ENCODE data around the gene CLDN12.
A peak's percentile ranks its signal among the peaks of the same experiment; 100 is the strongest.

The CLDN12 gene

GRCh38 chr7:90433221-90433620 lies 30.0 kb downstream of the CLDN12 start:
- no peak for DNase-seq (ENCODE audit: low spot score)

- no peak for DNase-seq (ENCODE audit: low spot score)
These were observed 42.4 kb downstream of the CLDN12 start for GRCh38 chr7:90445633-90446032.

- no peak for DNase-seq (ENCODE audit: low spot score)
These were observed 43.1 kb downstream of the CLDN12 start for GRCh38 chr7:90446137-90446899.

GRCh38 chr7:90453259-90453891 lies 50.1 kb downstream of the CLDN12 start:
- no peak for DNase-seq (ENCODE audit: low spot score)

- DNase-seq (ENCODE audit: low spot score) = no peak
These were observed 50.7 kb downstream of the CLDN12 start for GRCh38 chr7:90453931-90454330.

- peak; percentile 57 for DNase-seq (ENCODE audit: low spot score)
These were observed 52.1 kb downstream of the CLDN12 start for GRCh38 chr7:90455163-90456030.

GRCh38 chr7:90458104-90458503 lies 54.8 kb downstream of the CLDN12 start:
- no peak for DNase-seq (ENCODE audit: low spot score)

- DNase-seq (ENCODE audit: low spot score) = no peak
These were observed 56.6 kb downstream of the CLDN12 start for GRCh38 chr7:90459888-90460287.

GRCh38 chr7:90461219-90461618 lies 58.0 kb downstream of the CLDN12 start:
- DNase-seq (ENCODE audit: low spot score) = no peak

GRCh38 chr7:90463151-90463628 lies 59.9 kb downstream of the CLDN12 start:
- DNase-seq (ENCODE audit: low spot score) = peak; percentile 42

All from CD4-positive, alpha-beta T cell treated with Interleukin-2 at 100 ng/mL for 4 hours (primary cell).